NCI-H187 (cell line): ENCODE measurements around the gene DIPK1A.

ENCODE experiments used
- DNase-seq, 2 experiments: peaks; one replicate each; lab custom pipeline; 2025; lab: John Stamatoyannopoulos, UW

DIPK1A gene

DNA sequence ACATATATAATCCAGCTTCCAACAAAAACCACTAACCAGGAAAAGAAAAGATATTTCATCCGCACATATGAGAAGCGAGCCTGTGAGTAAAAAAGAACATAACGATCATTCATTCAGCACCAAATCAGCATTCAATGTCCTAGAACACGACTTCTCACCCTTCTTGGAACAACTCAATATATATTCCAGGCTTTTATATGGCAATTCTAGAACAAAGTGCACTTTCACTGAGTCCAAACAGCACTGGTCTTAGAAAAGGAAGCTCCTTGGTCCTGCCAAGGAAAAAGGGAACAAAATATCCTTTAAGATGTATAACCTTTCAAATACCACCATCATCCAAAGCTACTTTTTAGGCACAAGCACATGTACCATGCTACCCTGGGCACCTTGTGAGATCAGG lies 84.9 kb downstream of the DIPK1A start:
- no peak for DNase-seq

DNA sequence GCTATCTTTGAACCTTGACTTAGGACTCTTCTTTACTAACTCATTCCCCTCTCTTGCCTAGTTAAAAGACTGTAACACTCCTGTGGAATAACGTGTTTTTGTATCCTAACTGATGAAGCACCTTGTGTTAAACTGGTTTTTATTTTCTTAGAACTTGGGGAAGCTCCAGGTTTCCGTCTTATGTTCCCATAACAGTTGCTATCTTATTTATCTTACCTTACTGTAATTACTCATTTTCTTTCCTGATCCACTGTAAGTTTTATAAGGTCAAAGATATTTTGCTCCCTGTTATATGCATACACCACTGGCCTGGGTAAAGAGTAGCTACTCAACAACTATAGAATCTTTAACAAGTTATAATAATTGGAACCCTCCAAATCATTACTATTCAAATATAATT lies 86.3 kb downstream of the DIPK1A start:
- no peak for DNase-seq

- no peak for DNase-seq
Observed at GRCh38 chr1:92872719-92873118, 88.5 kb downstream of the DIPK1A start.

GRCh38 chr1:92870591-92870990 lies 90.7 kb downstream of the DIPK1A start:
- no peak for DNase-seq

GRCh38 chr1:92864131-92864530 lies 97.1 kb downstream of the DIPK1A start:
- DNase-seq = no peak

GRCh38 chr1:92862605-92863004 lies 98.7 kb downstream of the DIPK1A start:
- DNase-seq = no peak

GRCh38 chr1:92859400-92860039 lies 101.7 kb downstream of the DIPK1A start:
- DNase-seq = no peak

DNA sequence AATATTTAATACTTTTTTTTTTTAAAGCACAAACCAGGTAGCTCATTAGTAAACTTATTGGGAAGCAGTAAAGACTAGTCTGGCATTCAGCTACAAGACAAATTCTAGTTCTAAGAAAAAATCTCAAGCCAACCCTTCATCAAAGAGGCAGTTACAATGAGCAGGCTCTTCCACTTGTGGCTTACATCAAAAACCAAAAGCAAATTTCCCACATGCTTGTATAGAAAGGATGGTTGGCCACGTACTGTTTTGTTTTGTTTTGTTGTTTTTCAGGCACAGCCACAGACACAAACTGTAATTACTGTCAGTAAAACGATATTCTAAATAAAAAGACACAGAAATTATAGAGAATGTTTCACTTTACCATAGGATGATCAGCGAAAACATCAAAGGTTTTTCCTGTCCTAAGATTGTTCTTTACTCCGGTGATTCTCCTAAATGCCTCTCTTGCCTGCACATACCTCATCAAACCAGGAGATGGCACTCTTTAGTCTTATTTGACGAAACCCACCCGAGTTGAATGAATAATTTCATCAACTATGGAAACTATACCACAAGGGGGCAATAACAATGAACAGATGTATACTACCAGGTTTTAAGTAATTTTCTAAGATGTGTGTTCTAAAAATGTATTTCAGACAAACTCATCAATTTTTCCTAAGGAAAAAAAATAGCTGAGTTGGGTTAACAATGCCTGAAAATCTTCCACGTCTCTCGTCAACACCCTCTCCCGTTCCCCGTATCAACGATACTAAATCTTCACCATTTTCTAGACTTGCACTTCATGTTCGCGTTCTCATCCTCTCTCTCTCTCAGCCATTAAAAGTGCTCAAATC lies 102.5 kb downstream of the DIPK1A start:
- DNase-seq = peak in 1 of 2 experiments; percentile 65

DNA sequence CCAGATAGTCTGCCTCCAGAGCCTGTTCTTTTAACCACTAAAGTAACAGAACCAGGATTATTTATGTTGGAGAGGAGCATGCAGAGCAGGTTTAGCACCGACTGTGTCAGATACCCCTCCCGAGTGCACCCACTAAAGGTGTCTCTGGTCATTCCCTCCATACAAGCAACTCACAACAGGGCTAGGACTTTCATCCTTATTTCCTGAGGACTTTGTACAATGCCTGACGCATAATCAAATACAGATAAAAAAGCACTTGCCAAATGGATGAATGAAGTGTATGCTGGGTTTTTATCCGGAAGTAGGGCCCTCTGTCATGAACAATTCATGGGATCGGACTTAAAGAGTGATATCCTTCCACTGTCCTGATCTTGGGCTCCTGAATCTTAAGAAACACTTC lies 103.4 kb downstream of the DIPK1A start:
- DNase-seq = no peak

DNA sequence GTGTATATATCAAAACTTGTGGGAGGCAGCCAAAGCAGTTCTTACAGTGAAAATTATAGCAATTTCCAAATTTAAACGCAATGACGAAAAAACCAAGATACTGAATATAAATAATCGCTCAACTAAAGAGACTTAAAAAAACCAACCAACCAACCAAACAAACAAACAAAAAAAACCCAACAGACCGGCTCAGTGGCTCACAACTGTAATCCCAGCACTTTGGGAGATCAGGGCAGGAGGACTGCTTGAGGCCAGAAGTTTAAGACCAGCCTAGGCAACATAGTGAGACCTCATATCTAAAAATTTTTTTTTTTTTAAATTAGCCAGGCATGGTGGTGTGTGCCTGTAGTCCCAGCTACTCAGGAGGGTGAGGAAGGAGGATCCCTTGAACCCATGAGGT lies 106.0 kb downstream of the DIPK1A start:
- no peak for DNase-seq

- DNase-seq = no peak
Observed at GRCh38 chr1:92854101-92854785, 107.0 kb downstream of the DIPK1A start.

DNA sequence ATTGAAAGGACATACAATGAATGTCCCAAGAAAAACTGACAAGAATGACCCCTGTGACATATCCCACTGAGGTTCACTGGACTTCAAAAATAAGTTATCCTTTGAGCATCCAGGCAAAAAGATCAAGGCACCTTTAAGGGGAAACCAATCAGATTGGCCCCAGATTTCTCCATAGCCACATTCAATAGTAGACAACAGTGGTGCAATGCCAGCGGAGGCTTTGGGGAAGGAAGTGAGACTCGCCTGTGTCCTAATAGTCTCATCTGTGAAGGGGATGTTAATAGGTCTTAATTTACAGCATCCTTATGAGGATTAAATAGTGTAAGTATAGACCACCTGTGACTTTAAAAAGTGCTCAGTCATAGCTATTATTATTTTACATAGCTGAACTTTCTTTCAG lies 108.0 kb downstream of the DIPK1A start:
- no peak for DNase-seq

DNA sequence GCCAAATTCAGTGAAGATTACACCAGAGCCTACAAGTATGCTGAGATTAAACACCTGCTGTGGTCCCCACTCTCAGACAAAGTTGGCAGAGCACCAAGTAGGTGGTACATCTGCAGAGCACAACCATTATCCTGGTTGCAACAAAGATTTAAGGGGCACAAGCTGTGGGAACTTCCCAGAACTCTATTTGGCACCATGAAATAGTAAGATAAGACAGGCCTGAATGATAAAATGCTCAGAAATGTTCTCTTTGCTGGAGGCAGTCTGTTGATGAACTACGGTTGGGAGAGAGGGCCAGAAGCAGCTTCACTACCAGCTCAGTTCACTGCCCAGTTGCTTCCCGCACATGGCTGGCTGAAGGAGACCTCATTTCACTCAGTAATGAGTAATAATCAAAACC lies 109.5 kb downstream of the DIPK1A start:
- no peak for DNase-seq

DNA sequence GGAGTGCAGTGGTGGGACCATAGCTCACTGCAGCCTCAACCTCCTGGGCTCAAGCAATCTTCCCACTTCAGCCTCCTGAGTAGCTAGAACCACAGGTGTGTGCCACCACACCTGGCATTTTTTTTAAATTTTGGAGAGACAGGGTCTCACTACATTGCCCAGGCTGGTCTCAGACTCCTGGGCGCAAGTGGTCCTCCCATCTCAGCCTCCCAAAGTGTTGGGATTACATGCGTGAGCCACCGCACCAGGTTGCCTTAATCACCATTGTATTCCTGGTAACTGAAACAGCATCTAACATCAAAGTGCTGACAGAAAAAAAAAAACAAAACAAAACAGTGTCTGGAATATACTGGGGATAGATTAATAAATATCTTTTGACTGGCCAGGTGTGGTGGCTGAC lies 111.2 kb downstream of the DIPK1A start:
- DNase-seq = no peak

DNA sequence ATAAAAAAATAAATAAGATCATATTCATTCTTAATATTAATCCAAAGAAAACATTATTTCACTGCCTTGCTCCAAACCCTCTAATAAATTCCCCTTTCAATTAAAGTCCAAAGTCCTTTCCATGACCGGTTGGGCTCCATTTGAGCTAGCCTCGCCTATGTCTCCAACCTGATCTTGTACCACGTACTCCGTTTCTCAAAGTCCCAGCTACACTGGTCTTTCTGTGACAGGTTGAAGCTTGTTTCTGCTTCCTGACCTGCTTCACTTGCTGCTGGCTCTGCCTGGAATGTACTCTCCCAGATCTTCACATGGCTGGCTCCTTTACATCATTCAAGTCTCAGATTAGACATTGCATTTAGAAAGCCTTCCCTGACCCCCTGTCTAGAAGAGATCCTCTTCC lies 113.1 kb downstream of the DIPK1A start:
- DNase-seq = no peak

DNA sequence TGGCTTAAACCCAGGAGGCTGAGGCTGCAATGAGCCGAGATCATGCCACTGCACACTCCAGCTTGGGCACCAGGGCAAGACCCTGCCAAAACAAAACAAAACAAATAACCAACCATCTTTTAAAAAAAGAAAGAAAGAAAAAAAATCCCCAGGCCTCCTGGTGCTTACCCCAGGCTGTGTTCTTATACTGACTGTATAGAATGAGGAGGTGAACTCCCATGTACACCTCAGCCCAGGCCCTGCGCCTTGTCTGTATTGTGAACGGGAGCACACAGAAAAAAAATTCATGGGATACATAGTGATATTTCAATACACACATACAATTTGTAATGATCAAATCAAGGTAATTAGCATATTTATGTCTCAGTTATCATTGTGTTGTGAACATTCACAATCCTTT lies 115.4 kb downstream of the DIPK1A start:
- no peak for DNase-seq

GRCh38 chr1:92844439-92844838 lies 116.8 kb downstream of the DIPK1A start:
- no peak for DNase-seq

DNA sequence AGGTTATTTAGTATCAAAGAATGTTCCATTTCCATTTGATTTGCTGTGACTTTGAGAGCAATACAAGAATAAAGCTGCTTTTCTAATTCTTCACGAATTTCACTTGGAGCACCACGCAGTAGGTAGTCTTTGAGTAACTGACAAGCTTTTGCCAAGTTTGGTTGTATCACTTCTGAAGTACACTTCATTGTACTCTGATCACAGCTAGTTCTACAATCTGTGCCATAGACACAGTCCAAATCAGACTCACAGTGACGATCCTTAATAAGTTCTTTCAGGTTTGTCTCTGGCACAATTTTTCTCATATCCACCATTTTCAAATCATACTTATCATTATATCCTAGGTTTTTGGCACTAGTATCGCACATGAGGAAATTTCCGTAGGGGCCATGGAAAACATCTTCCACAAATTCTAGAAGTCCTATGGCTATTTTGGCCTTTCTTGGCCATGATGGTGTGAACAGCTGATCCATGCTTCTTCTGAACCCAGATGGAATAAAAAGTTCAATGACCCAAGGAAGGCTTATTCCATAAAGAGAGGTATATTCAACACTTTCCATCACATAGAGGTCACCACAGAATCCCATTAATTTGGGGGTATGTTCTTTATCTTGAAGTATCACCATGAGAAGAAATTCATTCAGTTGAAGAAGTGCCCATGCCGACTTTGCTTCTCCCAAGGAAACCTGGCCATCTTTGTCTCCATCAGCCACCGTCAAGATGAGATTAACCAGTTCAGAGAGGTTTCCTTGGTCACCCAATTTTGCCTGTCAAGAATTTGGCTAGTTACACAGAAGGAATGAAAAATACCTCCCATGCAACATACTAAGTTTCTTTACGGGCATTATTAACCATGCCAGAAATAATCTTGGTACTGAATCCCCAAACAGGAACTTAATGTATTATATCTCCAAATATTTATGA lies 117.6 kb downstream of the DIPK1A start:
- DNase-seq = no peak

GRCh38 chr1:92843046-92843423 lies 118.2 kb downstream of the DIPK1A start:
- DNase-seq = no peak

DNA sequence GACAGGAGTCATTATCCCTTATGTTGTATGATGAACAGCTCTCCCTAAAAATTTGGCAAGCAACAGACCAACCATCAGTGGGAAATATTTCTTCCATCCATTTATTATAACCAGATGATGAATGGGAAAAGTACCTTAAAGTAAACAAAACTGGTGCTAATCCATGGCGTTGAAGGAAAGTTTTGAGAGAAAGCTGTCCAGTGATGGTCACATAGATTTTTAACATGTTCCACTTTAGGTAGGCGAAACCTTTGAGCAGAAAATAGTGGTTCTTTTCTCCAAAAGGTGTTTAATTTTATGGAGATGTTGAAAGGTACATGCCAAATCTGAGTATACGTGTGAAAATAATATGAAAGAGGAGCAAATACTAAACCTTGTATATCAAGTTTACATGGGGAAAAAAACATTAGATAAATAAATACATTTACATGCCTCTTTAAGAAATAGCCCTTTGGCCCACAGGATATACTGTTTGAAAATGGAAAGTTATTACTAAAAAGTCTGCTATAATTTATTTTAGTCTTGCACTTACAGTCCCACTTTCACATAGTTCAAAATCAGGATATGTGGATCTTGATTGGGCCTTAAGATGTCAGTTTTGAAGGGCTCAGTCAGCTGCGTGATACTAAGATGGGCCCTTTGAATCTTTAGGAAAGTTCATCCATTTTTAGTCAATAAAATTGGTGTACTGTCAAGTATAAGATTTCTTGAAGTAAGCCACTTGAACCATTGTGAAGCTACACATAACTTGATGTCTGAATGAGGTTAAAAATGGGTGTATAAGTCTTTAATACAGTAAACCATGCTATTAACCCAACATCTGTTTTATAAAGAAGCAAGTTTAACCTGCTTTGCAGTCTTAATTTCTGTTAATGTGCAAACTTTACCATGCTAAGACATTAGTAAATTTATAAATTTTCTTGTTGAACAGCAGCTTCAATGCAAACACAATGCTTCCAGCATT lies 118.9 kb downstream of the DIPK1A start:
- DNase-seq = no peak

DNA sequence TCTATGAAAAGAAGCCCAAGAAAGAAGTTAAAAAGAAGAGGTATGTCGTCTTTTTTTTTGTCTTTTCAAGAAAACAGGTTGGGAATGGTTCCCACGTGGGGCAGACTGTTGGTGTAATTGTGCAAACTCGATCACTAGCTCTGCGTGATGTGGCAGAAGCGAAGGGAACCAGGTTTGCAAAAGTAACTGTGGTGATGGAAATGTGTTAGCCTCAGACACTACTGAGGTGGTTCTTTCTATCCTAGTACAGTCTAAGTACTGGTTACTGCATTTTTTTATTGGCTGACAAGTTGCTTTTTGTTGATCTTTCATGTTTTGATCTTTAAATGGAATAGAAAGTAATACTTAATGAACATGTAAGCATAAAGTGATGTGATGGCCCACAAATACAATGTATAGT lies 120.7 kb downstream of the DIPK1A start:
- no peak for DNase-seq
